Measurements from ENCODE around the gene SPON1.

SPON1 gene

GRCh38 chr11:14193644-14194043 lies 231.1 kb downstream of the SPON1 start:
- TF ChIP-seq REST (IDR thresholded peaks at IDR 0.05; ENCODE audit: insufficient read depth in 1 of 2, low read depth in 2 of 2, low read length in 2 of 2) (no peak), TAF1 (IDR thresholded peaks at IDR 0.05; ENCODE audit: borderline replicate concordance, insufficient read depth, low read length) (no peak)

GRCh38 chr11:14202251-14203196 lies 240.0 kb downstream of the SPON1 start:
- TF ChIP-seq POLR2AphosphoS5 (IDR thresholded peaks at IDR 0.05; ENCODE audit: low read depth, low read length) = no peak

- no peak for TF ChIP-seq SIN3A (IDR thresholded peaks at IDR 0.05; ENCODE audit: borderline replicate concordance, insufficient read depth, low read length)
- no peak for TF ChIP-seq POLR2AphosphoS5 (IDR thresholded peaks at IDR 0.05; ENCODE audit: low read depth, low read length)
- no peak for TF ChIP-seq FOXP2 (optimal IDR thresholded peaks at IDR 0.05; ENCODE audit: borderline replicate concordance, extremely low read depth, extremely low read length, insufficient read depth)
- TF ChIP-seq TAF1 (IDR thresholded peaks at IDR 0.05; ENCODE audit: borderline replicate concordance, insufficient read depth, low read length) = no peak
- TF ChIP-seq REST (IDR thresholded peaks at IDR 0.05; ENCODE audit: insufficient read depth in 1 of 2, low read depth in 2 of 2, low read length in 2 of 2) = no peak
Measured at GRCh38 chr11:14203321-14203720, 240.8 kb downstream of the SPON1 start.

GRCh38 chr11:14212986-14213385 lies 250.5 kb downstream of the SPON1 start:
- TF ChIP-seq FOXP2 (optimal IDR thresholded peaks at IDR 0.05; ENCODE audit: borderline replicate concordance, extremely low read depth, extremely low read length, insufficient read depth) (no peak), POLR2AphosphoS5 (IDR thresholded peaks at IDR 0.05; ENCODE audit: low read depth, low read length) (no peak), TAF1 (IDR thresholded peaks at IDR 0.05; ENCODE audit: borderline replicate concordance, insufficient read depth, low read length) (no peak), REST (IDR thresholded peaks at IDR 0.05; ENCODE audit: insufficient read depth in 1 of 2, low read depth in 2 of 2, low read length in 2 of 2) (no peak), SIN3A (IDR thresholded peaks at IDR 0.05; ENCODE audit: borderline replicate concordance, insufficient read depth, low read length) (no peak)

- TF ChIP-seq FOXP2 (optimal IDR thresholded peaks at IDR 0.05; ENCODE audit: borderline replicate concordance, extremely low read depth, extremely low read length, insufficient read depth) = no peak
- TF ChIP-seq SIN3A (IDR thresholded peaks at IDR 0.05; ENCODE audit: borderline replicate concordance, insufficient read depth, low read length) = no peak
- TF ChIP-seq TAF1 (IDR thresholded peaks at IDR 0.05; ENCODE audit: borderline replicate concordance, insufficient read depth, low read length) = no peak
- no peak for TF ChIP-seq POLR2AphosphoS5 (IDR thresholded peaks at IDR 0.05; ENCODE audit: low read depth, low read length)
- no peak for TF ChIP-seq REST (IDR thresholded peaks at IDR 0.05; ENCODE audit: insufficient read depth in 1 of 2, low read depth in 2 of 2, low read length in 2 of 2)
Measured at GRCh38 chr11:14218728-14219127, 256.2 kb downstream of the SPON1 start.

Measured in PFSK-1 (cell line).